Measurements from ENCODE around the gene TMEM41B. TPM values are rescaled to one million over a fixed set of nuclear protein-coding genes. Genes with fewer than 3 reads are reported as not detected.

TMEM41B gene
- total RNA-seq, 1 donor from 2014 or later, result 43.6 TPM

GRCh38 chr11:9301720-9302119 is 12.7 kb downstream of the TMEM41B start:
- H3K4me1 Mint-ChIP-seq (ENCODE audit: low read depth, unreplicated experiment), result no peaks in the 10 kb centered on the region
- TF ChIP-seq CTCF (IDR thresholded peaks at IDR 0.05; ENCODE audit: partially characterized antibody, unreplicated experiment), result no peak
- no peak overlapping the region for H3K27ac Mint-ChIP-seq (ENCODE audit: unreplicated experiment)
- peaks cover under 1% of the 10 kb centered on the region for H3K9me3 Mint-ChIP-seq (ENCODE audit: unreplicated experiment)
- DNase-seq, result no peak
- no peak overlapping the region for H3K4me3 Mint-ChIP-seq (ENCODE audit: unreplicated experiment)
- H3K36me3 Mint-ChIP-seq (ENCODE audit: unreplicated experiment), result no peaks in the 10 kb centered on the region
- no peaks in the 10 kb centered on the region for H3K27me3 Mint-ChIP-seq (ENCODE audit: unreplicated experiment)

GRCh38 chr11:9293646-9294045 is 20.7 kb downstream of the TMEM41B start:
- Mint-ChIP-seq H3K4me1 (ENCODE audit: low read depth, unreplicated experiment) (no peaks in the 10 kb centered on the region), H3K9me3 (ENCODE audit: unreplicated experiment) (no peaks in the 10 kb centered on the region), H3K4me3 (ENCODE audit: unreplicated experiment) (no peak overlapping the region), H3K36me3 (ENCODE audit: unreplicated experiment) (no peaks in the 10 kb centered on the region), H3K27ac (ENCODE audit: unreplicated experiment) (no peak overlapping the region), H3K27me3 (ENCODE audit: unreplicated experiment) (no peaks in the 10 kb centered on the region)
- no peak for DNase-seq
- TF ChIP-seq CTCF (IDR thresholded peaks at IDR 0.05; ENCODE audit: partially characterized antibody, unreplicated experiment), result no peak

DNA sequence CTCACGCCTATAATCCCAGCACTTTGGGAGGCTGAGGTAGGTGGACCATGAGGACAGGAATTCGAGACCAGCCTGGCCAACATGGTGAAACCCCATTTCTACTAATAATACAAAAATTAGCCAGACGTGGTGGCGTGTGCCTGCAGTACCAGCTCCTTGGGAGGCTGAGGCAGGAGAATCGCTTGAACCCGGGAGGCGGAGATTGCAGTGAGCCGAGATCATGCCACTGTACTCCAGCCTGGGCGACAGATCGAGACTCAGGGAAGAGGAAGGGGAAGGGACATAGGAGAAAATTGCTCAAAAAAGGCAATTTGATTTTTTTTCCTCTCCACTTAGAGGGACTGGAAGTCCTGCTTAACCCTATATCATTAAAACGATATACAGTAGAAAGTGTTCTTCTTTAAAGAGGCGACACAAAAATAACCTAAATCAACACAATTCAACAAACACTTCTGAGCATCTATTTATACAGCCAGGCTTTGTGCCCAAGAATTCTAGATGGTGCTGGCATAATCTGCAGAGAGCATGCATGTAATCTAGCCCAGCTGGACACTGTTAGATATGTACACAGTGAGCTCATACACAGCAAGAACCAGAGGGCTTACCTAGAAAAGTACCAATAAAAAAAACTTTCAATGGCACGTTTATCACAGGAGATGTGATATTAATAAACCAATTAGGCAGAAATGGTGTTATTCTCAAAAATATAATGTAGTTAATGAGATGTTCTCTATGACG is 28.4 kb downstream of the TMEM41B start:
- DNase-seq, result no peak

GRCh38 chr11:9280655-9281301 is 33.6 kb downstream of the TMEM41B start:
- Mint-ChIP-seq H3K27ac (ENCODE audit: unreplicated experiment) (no peak overlapping the region), H3K4me1 (ENCODE audit: low read depth, unreplicated experiment) (no peaks in the 10 kb centered on the region), H3K36me3 (ENCODE audit: unreplicated experiment) (no peaks in the 10 kb centered on the region), H3K9me3 (ENCODE audit: unreplicated experiment) (no peaks in the 10 kb centered on the region), H3K4me3 (ENCODE audit: unreplicated experiment) (no peak overlapping the region), H3K27me3 (ENCODE audit: unreplicated experiment) (no peaks in the 10 kb centered on the region)
- DNase-seq, result no peak
- no peak for TF ChIP-seq CTCF (IDR thresholded peaks at IDR 0.05; ENCODE audit: partially characterized antibody, unreplicated experiment)

More for the DNA sequence above, 28.4 kb downstream of the TMEM41B start:
- Mint-ChIP-seq H3K9me3 (ENCODE audit: unreplicated experiment) (no peaks in the 10 kb centered on the region), H3K36me3 (ENCODE audit: unreplicated experiment) (no peaks in the 10 kb centered on the region), H3K4me3 (ENCODE audit: unreplicated experiment) (no peak overlapping the region), H3K4me1 (ENCODE audit: low read depth, unreplicated experiment) (no peaks in the 10 kb centered on the region), H3K27ac (ENCODE audit: unreplicated experiment) (no peak overlapping the region), H3K27me3 (ENCODE audit: unreplicated experiment) (no peaks in the 10 kb centered on the region)
- no peak for TF ChIP-seq CTCF (IDR thresholded peaks at IDR 0.05; ENCODE audit: partially characterized antibody, unreplicated experiment)

DNA sequence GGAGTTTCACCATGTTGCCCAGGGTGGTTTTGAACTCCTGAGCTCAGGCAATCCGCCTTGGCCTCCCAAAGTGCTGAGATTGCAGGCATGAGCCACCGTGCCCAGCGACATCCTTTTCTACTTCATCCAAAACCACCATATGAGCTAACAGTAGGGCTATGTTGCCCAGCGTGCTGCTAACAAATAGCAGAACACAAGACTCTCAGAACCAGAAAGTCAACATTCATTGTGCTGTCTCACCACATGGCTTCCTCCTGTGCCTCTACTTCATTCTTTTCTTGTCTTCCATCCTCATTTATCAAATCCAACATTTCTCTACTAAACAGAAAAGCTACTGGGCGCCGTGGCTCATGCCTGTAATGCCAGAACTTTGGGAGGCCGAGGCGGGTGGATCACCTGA is 37.2 kb downstream of the TMEM41B start:
- H3K36me3 Mint-ChIP-seq (ENCODE audit: unreplicated experiment), result no peaks in the 10 kb centered on the region
- H3K4me3 Mint-ChIP-seq (ENCODE audit: unreplicated experiment), result no peak overlapping the region
- H3K27ac Mint-ChIP-seq (ENCODE audit: unreplicated experiment), result peak overlapping the region; percentile 0
- H3K4me1 Mint-ChIP-seq (ENCODE audit: low read depth, unreplicated experiment), result no peaks in the 10 kb centered on the region
- no peaks in the 10 kb centered on the region for H3K27me3 Mint-ChIP-seq (ENCODE audit: unreplicated experiment)
- H3K9me3 Mint-ChIP-seq (ENCODE audit: unreplicated experiment), result no peaks in the 10 kb centered on the region
- TF ChIP-seq CTCF (IDR thresholded peaks at IDR 0.05; ENCODE audit: partially characterized antibody, unreplicated experiment), result no peak
- no peak for DNase-seq

Data from glutamatergic neuron (in vitro differentiated cells).